Measurements from ENCODE around the gene CD247. TPM values are rescaled to one million over a fixed set of nuclear protein-coding genes. Genes with fewer than 3 reads are reported as not detected.

The CD247 gene
- polyA plus RNA-seq, 1 experiment: not detected

GRCh38 chr1:167427848-167428247, 90.5 kb downstream of the CD247 start:
- POLR2A ChIA-PET: no interaction called here
- H3K9me3 ChIP-seq (ENCODE audit: control insufficient read depth, insufficient read depth, low read length): no peaks in the 10 kb centered on the region; the same call in 1 of the 2 replicates
- H3K4me3 ChIP-seq (ENCODE audit: low read depth, low read length): no peak overlapping the region
- no peak overlapping the region for H3K27ac ChIP-seq (ENCODE audit: low read depth, low read length)
- no peak for TF ChIP-seq CTCF (IDR thresholded peaks at IDR 0.05; ENCODE audit: low read depth, low read length)
- CTCF ChIA-PET: interaction anchor here (1.0 to 1.3 kb wide), 2 partner anchors 113 to 369 kb away, joined by 3 read pairs; no protein-coding TSS in a partner anchor
- no peak for DNase-seq (ENCODE audit: low read depth, low spot score)
- no peaks in the 10 kb centered on the region for H3K27me3 ChIP-seq (ENCODE audit: control insufficient read depth, insufficient read depth, low read length)

DNA sequence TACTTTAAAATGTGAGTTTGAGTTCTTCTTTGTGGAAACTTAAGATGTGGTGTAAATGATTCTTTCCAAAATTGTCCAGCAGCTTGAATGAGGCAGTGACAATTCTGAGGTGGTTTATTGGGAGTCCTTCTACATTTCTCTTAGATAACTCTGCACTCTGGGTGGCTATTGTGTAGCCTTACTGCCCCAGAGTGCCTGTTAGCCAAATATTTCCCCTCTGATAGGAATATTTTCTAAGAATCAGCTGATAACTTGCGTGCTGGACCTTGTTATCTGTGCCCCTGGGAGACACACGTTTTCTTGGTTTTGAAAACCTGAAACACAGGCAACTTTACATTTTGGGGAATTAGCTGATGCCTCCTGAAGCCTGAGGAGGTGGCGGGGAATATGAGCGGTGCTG, 91.6 kb downstream of the CD247 start:
- no peak for TF ChIP-seq CTCF (IDR thresholded peaks at IDR 0.05; ENCODE audit: low read depth, low read length)
- no peak for DNase-seq (ENCODE audit: low read depth, low spot score)
- Histone ChIP-seq H3K27ac (ENCODE audit: low read depth, low read length) (no peak overlapping the region), H3K9me3 (ENCODE audit: control insufficient read depth, insufficient read depth, low read length) (no peaks in the 10 kb centered on the region), H3K27me3 (ENCODE audit: control insufficient read depth, insufficient read depth, low read length) (no peaks in the 10 kb centered on the region), H3K4me3 (ENCODE audit: low read depth, low read length) (no peak overlapping the region)
- CTCF ChIA-PET: interaction anchor here (1.0 to 1.3 kb wide), 2 partner anchors 114 to 368 kb away, joined by 3 read pairs; no protein-coding TSS in a partner anchor
- POLR2A ChIA-PET: interaction anchor here (0.5 kb wide), 1 partner anchor 75 kb away, joined by 3 read pairs; no protein-coding TSS in a partner anchor

DNA sequence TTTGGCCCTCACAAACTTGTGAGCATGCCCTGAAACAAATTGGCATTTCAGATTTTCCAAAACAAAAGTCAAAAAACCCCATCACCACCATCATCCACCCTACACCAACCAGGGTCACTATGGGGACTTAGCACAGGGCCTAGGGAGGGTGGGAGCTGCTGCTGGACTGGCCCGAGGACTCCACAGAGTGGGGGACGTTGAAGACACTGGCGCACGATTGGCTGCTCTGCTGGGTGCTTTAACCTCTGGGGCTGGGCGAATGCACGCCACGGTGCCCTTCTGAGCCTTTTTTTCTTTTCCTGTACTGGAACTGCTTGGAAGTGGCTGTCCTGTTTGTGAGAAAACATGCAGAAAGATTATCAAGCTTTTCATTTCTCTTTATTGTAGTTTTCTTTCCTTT, 92.8 kb downstream of the CD247 start:
- Histone ChIP-seq H3K4me3 (ENCODE audit: low read depth, low read length) (no peak overlapping the region), H3K27ac (ENCODE audit: low read depth, low read length) (no peak overlapping the region), H3K27me3 (ENCODE audit: control insufficient read depth, insufficient read depth, low read length) (no peaks in the 10 kb centered on the region), H3K9me3 (ENCODE audit: control insufficient read depth, insufficient read depth, low read length) (no peaks in the 10 kb centered on the region)
- no peak for DNase-seq (ENCODE audit: low read depth, low spot score)
- no peak for TF ChIP-seq CTCF (IDR thresholded peaks at IDR 0.05; ENCODE audit: low read depth, low read length)
- CTCF ChIA-PET: interaction anchor here (0.7 to 1.4 kb wide), 4 partner anchors 15 to 205 kb away, joined by 3 to 5 read pairs (median 3); partner anchors contain the start of gene POU2F1
- POLR2A ChIA-PET: no interaction called here

DNA sequence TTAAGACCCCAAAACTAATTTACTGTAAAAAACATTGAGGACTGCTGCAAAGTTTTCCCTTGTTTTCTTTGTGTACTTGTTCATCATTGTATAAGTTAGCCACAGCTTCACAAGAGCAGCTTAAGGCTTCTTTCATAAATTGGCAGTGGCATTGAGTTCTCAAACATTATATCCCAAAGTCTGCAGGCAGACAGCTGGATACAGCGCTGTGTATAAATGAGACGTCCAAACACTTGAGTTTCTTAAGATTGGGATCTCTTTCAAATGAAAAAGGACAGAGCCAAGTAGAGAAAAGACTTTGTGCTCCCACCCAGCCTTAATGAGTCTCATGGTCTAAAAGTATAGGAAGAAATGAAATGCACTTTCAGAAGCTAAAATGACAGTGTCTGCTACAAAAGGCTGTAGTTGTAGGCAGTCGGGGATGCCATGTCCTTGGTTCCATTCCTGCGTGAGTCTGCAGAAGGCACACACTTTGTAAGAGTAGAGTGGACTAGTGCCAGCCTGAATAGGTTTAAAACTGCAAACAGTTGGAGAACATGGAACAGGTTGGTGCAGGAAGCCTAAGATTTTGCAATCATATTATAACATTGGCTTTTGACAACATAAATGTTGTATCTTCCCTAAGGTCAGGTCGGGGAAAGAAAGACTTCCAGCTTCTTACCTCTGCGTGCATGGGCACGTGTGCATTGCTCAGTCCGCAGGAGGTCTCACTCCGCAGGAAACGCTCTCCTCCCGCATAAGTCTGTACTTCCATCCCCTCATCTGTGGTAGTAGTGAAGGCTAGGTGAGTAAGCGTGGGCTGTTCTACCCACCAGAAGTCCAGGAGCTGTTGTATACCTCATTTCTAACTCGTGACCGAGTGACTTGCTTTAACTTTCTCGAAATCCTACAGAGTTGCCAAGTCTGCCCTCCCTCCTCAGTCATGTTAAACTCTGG, 94.4 kb downstream of the CD247 start:
- CTCF ChIA-PET: interaction anchor here (0.5 to 1.4 kb wide), 5 partner anchors 21 to 204 kb away, joined by 3 to 8 read pairs (median 3); partner anchors contain the start of gene POU2F1
- POLR2A ChIA-PET: no interaction called here

More for the DNA sequence above, 94.4 kb downstream of the CD247 start:
- no peaks in the 10 kb centered on the region for H3K27me3 ChIP-seq (ENCODE audit: control insufficient read depth, insufficient read depth, low read length)
- H3K9me3 ChIP-seq (ENCODE audit: control insufficient read depth, insufficient read depth, low read length): no peaks in the 10 kb centered on the region
- no peak for DNase-seq (ENCODE audit: low read depth, low spot score)
- no peak for TF ChIP-seq CTCF (IDR thresholded peaks at IDR 0.05; ENCODE audit: low read depth, low read length)
- H3K4me3 ChIP-seq (ENCODE audit: low read depth, low read length): no peak overlapping the region
- H3K27ac ChIP-seq (ENCODE audit: low read depth, low read length): no peak overlapping the region

Measured in AG04450 (cell line).